Stomach (tissue), 9 donors: ENCODE data around the gene MSI2. TPM values are rescaled to one million over a fixed set of nuclear protein-coding genes. Genes with fewer than 3 reads are reported as not detected.

Source experiments
- DNase-seq, 2 donors: peaks; one replicate each; pipeline versions ENCODE4 v3.0.0 to v3.0.0-alpha.2; 2013 to 2019
- H3K27ac ChIP-seq, 5 donors: fragments of 200-600 bp in 4 of 5; sonication (generic) in 4 of 5; one replicate each; pipeline ENCODE4 v1.5.1; 2013 to 2019; ENCODE audit warnings: mild to moderate bottlenecking in 1 of 5, moderate library complexity in 1 of 5
- H3K27me3 ChIP-seq, 3 donors: fragments of 200-600 bp; sonication (generic); one replicate each; pipeline ENCODE4 v1.5.1; 2017 to 2019; ENCODE audit warnings: mixed run types in 1 of 3
- H3K36me3 ChIP-seq, 4 donors: fragments of 200-600 bp; sonication (generic); 1 replicate in 3 of 4; 2 replicates in 1 of 4; pipeline ENCODE4 v1.5.1; 2016 to 2019
- H3K4me1 ChIP-seq, 4 donors: fragments of 200-600 bp; sonication (generic); one replicate each; pipeline ENCODE4 v1.5.1; 2016 to 2019
- H3K4me3 ChIP-seq, 4 donors: fragments of 200-600 bp; sonication (generic) in 3 of 4; one replicate each; pipeline ENCODE4 v1.5.1; 2016 to 2019; ENCODE audit warnings: mild to moderate bottlenecking in 1 of 4
- H3K9me3 ChIP-seq, 4 donors: fragments of 200-600 bp; sonication (generic); one replicate each; pipeline ENCODE4 v1.5.1; 2016 to 2019
- EP300 ChIP-seq: sonication (generic); formaldehyde crosslinking; IDR thresholded peaks from one replicate; pipeline ENCODE4 v1.6.1; 2017; ENCODE audit warnings: antibody characterized with exemption
- POLR2A ChIP-seq, 4 donors: fragments of 450-650 bp; IDR thresholded peaks; one replicate each; pipeline ENCODE4 v1.6.1; 2016; ENCODE audit warnings: antibody characterized with exemption in 4 of 4, control low read depth in 2 of 4, mild to moderate bottlenecking in 1 of 4, moderate library complexity in 1 of 4
- POLR2AphosphoS5 ChIP-seq, 3 donors: sonication (generic); formaldehyde crosslinking; IDR thresholded peaks; one replicate each; pipeline ENCODE4 v1.6.1; 2016; ENCODE audit warnings: antibody characterized with exemption in 3 of 3
- WGBS, 5 donors: extraction: QIAGEN DNeasy Blood & Tissue Kit in 3 of 5; methylation state at CpG; one replicate each; pipeline versions ENCODE4 v1.1.5 to v1.1.7; 2013 to 2018; 5-methylcytosine and 5-hydroxymethylcytosine counted together
- intact Hi-C: fragments of 100-400 bp; cut with DNase I; formaldehyde crosslinking; loops from one replicate; pipeline ENCODE4 v1.15.1; 2023; ENCODE audit warnings: low total_unique reads
- polyA plus RNA-seq, 3 donors: library from polyadenylated mRNA; stranded (reverse); fragments of 200-250 nt; gene quantifications; one replicate each; pipeline ENCODE4 v1.2.3, GENCODE V29; 2013
- total RNA-seq, 5 donors: library from RNA; depleted of rRNA; stranded (reverse); fragments of >200 nt; gene quantifications; one replicate each; pipeline versions ENCODE4 v1.1.0 to v1.2.3, GENCODE V29; 2014 to 2016
- TF ChIP-seq, protein P1 (sequence below), 7 experiments: fragments of 450-650 bp in 4 of 7; fragments of 200-600 bp in 3 of 7; sonication (generic) in 3 of 7; IDR thresholded peaks; one replicate each; pipeline ENCODE4 v1.5.1; 2016 to 2019; ENCODE audit warnings: antibody characterized with exemption in 7 of 7, control low read depth in 2 of 7, mild to moderate bottlenecking in 1 of 7
- donor health status: healthy with polysubstance abuse.
- donor health status: Bipolar disorder and iron deficiency.
- donor health status: healthy.

MSI2 gene
- total and polyA plus RNA-seq, 8 donors, result 8.3 to 72.4 (median 22.9) TPM

DNA sequence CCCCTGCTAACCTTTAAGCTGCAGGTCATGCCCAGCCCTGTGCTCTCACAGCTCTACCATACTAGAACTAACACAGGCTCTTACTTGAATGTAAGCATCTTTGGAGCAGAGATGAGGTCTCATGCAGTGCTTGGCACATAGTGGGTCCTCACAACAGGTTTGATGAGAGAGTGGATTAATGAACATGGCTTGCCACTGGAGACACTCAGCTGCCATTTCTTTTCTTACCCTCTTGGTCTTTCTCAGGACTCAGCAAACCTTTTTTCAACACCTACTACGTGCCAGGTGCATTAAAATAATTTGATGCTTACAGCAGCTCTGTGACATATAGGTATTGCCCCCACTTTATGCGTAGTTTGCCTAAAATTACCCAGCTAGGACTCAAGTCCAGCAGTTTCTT is 133.2 kb downstream of the MSI2 start:
- no peak overlapping the region for H3K4me3 ChIP-seq
- intact Hi-C loops, result no loop called here
- H3K9me3 ChIP-seq, result peaks cover 5 to 30% (median 14%) of the 10 kb centered on the region in 4 donors
- H3K27me3 ChIP-seq, result no peaks in the 10 kb centered on the region
- WGBS, 5 donors, result 47 to 78% (median 50%) methylated on average over 2 of the region's 2 CpGs
- peaks cover 0 to 9% (median 4%) of the 10 kb centered on the region in 4 donors for H3K36me3 ChIP-seq
- no peak for DNase-seq
- TF ChIP-seq, protein P1, sequence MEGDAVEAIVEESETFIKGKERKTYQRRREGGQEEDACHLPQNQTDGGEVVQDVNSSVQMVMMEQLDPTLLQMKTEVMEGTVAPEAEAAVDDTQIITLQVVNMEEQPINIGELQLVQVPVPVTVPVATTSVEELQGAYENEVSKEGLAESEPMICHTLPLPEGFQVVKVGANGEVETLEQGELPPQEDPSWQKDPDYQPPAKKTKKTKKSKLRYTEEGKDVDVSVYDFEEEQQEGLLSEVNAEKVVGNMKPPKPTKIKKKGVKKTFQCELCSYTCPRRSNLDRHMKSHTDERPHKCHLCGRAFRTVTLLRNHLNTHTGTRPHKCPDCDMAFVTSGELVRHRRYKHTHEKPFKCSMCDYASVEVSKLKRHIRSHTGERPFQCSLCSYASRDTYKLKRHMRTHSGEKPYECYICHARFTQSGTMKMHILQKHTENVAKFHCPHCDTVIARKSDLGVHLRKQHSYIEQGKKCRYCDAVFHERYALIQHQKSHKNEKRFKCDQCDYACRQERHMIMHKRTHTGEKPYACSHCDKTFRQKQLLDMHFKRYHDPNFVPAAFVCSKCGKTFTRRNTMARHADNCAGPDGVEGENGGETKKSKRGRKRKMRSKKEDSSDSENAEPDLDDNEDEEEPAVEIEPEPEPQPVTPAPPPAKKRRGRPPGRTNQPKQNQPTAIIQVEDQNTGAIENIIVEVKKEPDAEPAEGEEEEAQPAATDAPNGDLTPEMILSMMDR (IDR thresholded peaks at IDR 0.05), result no peak
- TF ChIP-seq EP300, result no peak
- TF ChIP-seq POLR2A (IDR thresholded peaks at IDR 0.05), result no peak
- TF ChIP-seq POLR2AphosphoS5 (IDR thresholded peaks at IDR 0.05), result no peak
- no peaks in the 10 kb centered on the region for H3K4me1 ChIP-seq
- H3K27ac ChIP-seq, result no peak overlapping the region

GRCh38 chr17:57391076-57391825 is 134.9 kb downstream of the MSI2 start:
- Histone ChIP-seq H3K27me3 (no peaks in the 10 kb centered on the region), H3K9me3 (peaks cover 5 to 30% (median 14%) of the 10 kb centered on the region in 4 donors), H3K4me1 (peaks cover 0 to 5% (median 2%) of the 10 kb centered on the region in 4 donors), H3K36me3 (peaks cover 0 to 9% (median 4%) of the 10 kb centered on the region in 4 donors), H3K4me3 (no peak overlapping the region), H3K27ac (no peak overlapping the region)
- no peak for TF ChIP-seq EP300
- TF ChIP-seq POLR2AphosphoS5 (IDR thresholded peaks at IDR 0.05), result no peak
- TF ChIP-seq, protein P1 (IDR thresholded peaks at IDR 0.05), result no peak
- no peak for TF ChIP-seq POLR2A (IDR thresholded peaks at IDR 0.05)
- intact Hi-C loops, result no loop called here
- no peak for DNase-seq
- 85 to 90% (median 87%) methylated on average over 11 of the region's 11 CpGs for WGBS, 5 donors

- TF ChIP-seq POLR2A (IDR thresholded peaks at IDR 0.05) (no peak), POLR2AphosphoS5 (IDR thresholded peaks at IDR 0.05) (no peak), EP300 (no peak)
- TF ChIP-seq, protein P1 (IDR thresholded peaks at IDR 0.05), result no peak
- peaks cover 0 to 9% (median 2%) of the 10 kb centered on the region in 4 donors for H3K4me1 ChIP-seq
- H3K9me3 ChIP-seq, result peaks cover 5 to 27% (median 14%) of the 10 kb centered on the region in 4 donors
- H3K27ac ChIP-seq, result no peak overlapping the region
- H3K36me3 ChIP-seq, result peaks cover 0 to 9% (median 4%) of the 10 kb centered on the region in 4 donors
- no peaks in the 10 kb centered on the region for H3K27me3 ChIP-seq
- intact Hi-C loops, result no loop called here
- no peak for DNase-seq
- WGBS, 5 donors, result 85 to 93% (median 88%) methylated on average over 11 of the region's 11 CpGs
- no peak overlapping the region for H3K4me3 ChIP-seq
These were observed 135.6 kb downstream of the MSI2 start for GRCh38 chr17:57391857-57392471.

DNA sequence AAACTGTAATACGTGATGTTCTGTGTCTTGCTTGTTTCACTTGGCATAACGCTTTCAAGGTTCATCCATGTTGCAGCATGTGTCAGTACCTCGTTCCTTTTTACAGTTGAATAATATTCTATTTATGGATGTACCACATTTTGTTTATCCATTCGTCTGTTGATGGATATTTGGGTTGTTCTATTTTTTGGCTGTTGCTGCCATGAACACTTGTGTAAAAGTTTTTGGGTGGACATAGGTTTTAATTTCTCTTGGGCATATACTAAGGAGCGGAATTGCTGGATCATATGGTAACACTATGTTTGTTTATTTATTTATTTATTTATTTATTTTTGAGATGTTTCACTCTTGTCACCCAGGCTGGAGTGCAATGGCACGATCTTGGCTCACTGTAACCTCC is 137.0 kb downstream of the MSI2 start:
- intact Hi-C loops, result no loop called here
- WGBS, 5 donors, result 96 to 99% (median 97%) methylated on average over 6 of the region's 6 CpGs

More for the DNA sequence above, 137.0 kb downstream of the MSI2 start:
- Histone ChIP-seq H3K27me3 (no peaks in the 10 kb centered on the region), H3K36me3 (peaks cover 0 to 9% (median 4%) of the 10 kb centered on the region in 4 donors), H3K27ac (no peak overlapping the region), H3K4me1 (peaks cover 0 to 9% (median 2%) of the 10 kb centered on the region in 4 donors), H3K9me3 (peaks cover 5 to 16% (median 8%) of the 10 kb centered on the region in 4 donors), H3K4me3 (no peak overlapping the region)
- DNase-seq, result no peak
- no peak for TF ChIP-seq POLR2A (IDR thresholded peaks at IDR 0.05)
- no peak for TF ChIP-seq POLR2AphosphoS5 (IDR thresholded peaks at IDR 0.05)
- TF ChIP-seq, protein P1 (IDR thresholded peaks at IDR 0.05), result no peak
- no peak for TF ChIP-seq EP300
